Neural cell (in vitro differentiated cells): Measurements from ENCODE around the gene VSTM2B. TPM values are rescaled to one million over a fixed set of nuclear protein-coding genes. Genes with fewer than 3 reads are reported as not detected.

Source experiments
- H2AFZ ChIP-seq: fragments of 200-600, 300-800 bp; sonication (generic), shearing (Covaris generic); 2 replicates; pipeline ENCODE4 v1.6.0; 2014; ENCODE audit warnings: low read depth, mild to moderate bottlenecking, antibody characterized with exemption, low read length, moderate library complexity
- H3F3A ChIP-seq: fragments of 200-600 bp; shearing (Covaris generic); 2 replicates; pipeline ENCODE4 v1.6.1; 2016; ENCODE audit warnings: mild to moderate bottlenecking, moderate library complexity, mixed read lengths, antibody characterized with exemption, low read length; ENCODE audit not compliant: insufficient read depth, poor library complexity, severe bottlenecking
- H3K27ac ChIP-seq: fragments of 200-600, 300-800 bp; sonication (generic), shearing (Covaris generic); 2 replicates; pipeline ENCODE4 v1.5.1; 2014; ENCODE audit warnings: mild to moderate bottlenecking, low read length, moderate library complexity
- H3K27me3 ChIP-seq: fragments of 300-800, 200-600 bp; sonication (generic), shearing (Covaris generic); 2 replicates; pipeline ENCODE4 v1.6.0; 2014; ENCODE audit warnings: mild to moderate bottlenecking, low read depth, low read length, moderate library complexity; ENCODE audit not compliant: insufficient read depth
- H3K36me3 ChIP-seq: fragments of 300-800, 200-600 bp; sonication (generic), shearing (Covaris generic); 2 replicates; pipeline ENCODE4 v1.5.1; 2014; ENCODE audit warnings: mild to moderate bottlenecking, antibody characterized with exemption, low read length, moderate library complexity; ENCODE audit not compliant: insufficient read depth
- H3K4me2 ChIP-seq: fragments of 300-800, 200-600 bp; sonication (generic), shearing (Covaris generic); 2 replicates; pipeline ENCODE4 v1.6.0; 2014; ENCODE audit warnings: mild to moderate bottlenecking, low read length
- H3K4me3 ChIP-seq: fragments of 300-800, 200-600 bp; sonication (generic), shearing (Covaris generic); 2 replicates; pipeline ENCODE4 v1.5.1; 2014; ENCODE audit warnings: mild to moderate bottlenecking, low read length, moderate library complexity
- H3K79me2 ChIP-seq: fragments of 200-600 bp; shearing (Covaris generic); replicated peaks from 2 replicates; pipeline ENCODE4 v1.6.0; 2014; ENCODE audit warnings: mild to moderate bottlenecking, low read length, moderate library complexity; ENCODE audit not compliant: insufficient read depth
- H3K9ac ChIP-seq: fragments of 300-800, 200-600 bp; sonication (generic), shearing (Covaris generic); 2 replicates; pipeline ENCODE4 v1.6.1; 2016; ENCODE audit warnings: mild to moderate bottlenecking, low read length, mixed read lengths
- H3K9me2 ChIP-seq: fragments of 200-600 bp; shearing (Covaris generic); 2 replicates; pipeline ENCODE4 v1.6.1; 2016; ENCODE audit warnings: mild to moderate bottlenecking, low read length, mixed read lengths; ENCODE audit not compliant: insufficient read depth
- H3K9me3 ChIP-seq: fragments of 200-600, 300-800 bp; sonication (generic), shearing (Covaris generic); 2 replicates; pipeline ENCODE4 v1.6.1; 2016; ENCODE audit warnings: mild to moderate bottlenecking, mixed run types, low read length, moderate library complexity, mixed read lengths
- H4K20me1 ChIP-seq: fragments of 200-600 bp; shearing (Covaris generic); 2 replicates; pipeline ENCODE4 v1.6.1; 2016; ENCODE audit warnings: mild to moderate bottlenecking, mixed run types; ENCODE audit not compliant: insufficient read depth
- EP300 ChIP-seq: fragments of 450-650 bp; conservative IDR thresholded peaks from 2 replicates; pipeline ENCODE4 v1.6.1; 2014; ENCODE audit warnings: antibody characterized with exemption, mild to moderate bottlenecking, moderate library complexity; ENCODE audit not compliant: poor library complexity, severe bottlenecking
- EZH2 ChIP-seq: fragments of 200-600, 300-800 bp; shearing (Covaris generic), sonication (generic); IDR thresholded peaks from 2 replicates; pipeline ENCODE4 v1.6.1; 2014; ENCODE audit warnings: antibody characterized with exemption, low read length, borderline replicate concordance, mild to moderate bottlenecking; ENCODE audit not compliant: insufficient read depth, poor library complexity, severe bottlenecking
- MXI1 ChIP-seq: fragments of 450-650 bp; conservative IDR thresholded peaks from 2 replicates; pipeline ENCODE4 v1.6.1; 2014; ENCODE audit warnings: antibody characterized with exemption, mild to moderate bottlenecking; ENCODE audit not compliant: poor library complexity, severe bottlenecking
- POLR2AphosphoS5 ChIP-seq: IDR thresholded peaks from 2 replicates; pipeline ENCODE4 v1.6.1; 2012
- RAD21 ChIP-seq: fragments of 450-650 bp; conservative IDR thresholded peaks from 2 replicates; pipeline ENCODE4 v1.6.1; 2014; ENCODE audit warnings: antibody characterized with exemption, mild to moderate bottlenecking, moderate library complexity
- SMC3 ChIP-seq: fragments of 450-650 bp; conservative IDR thresholded peaks from 2 replicates; pipeline ENCODE4 v1.6.1; 2014; ENCODE audit warnings: antibody characterized with exemption, mild to moderate bottlenecking, moderate library complexity; ENCODE audit not compliant: poor library complexity
- TAF1 ChIP-seq: IDR thresholded peaks from 2 replicates; pipeline ENCODE4 v1.6.1; 2012; ENCODE audit warnings: low read depth
- polyA plus RNA-seq: library from polyadenylated mRNA; depleted of rRNA; stranded (reverse); fragments of >200 nt; gene quantifications from 2 replicates; pipeline ENCODE4 v1.2.3, GENCODE V29; 2014
- TF ChIP-seq, protein P1 (sequence below): fragments of 450-650 bp; IDR thresholded peaks from 2 replicates; pipeline ENCODE4 v1.5.1; 2014; ENCODE audit warnings: antibody characterized with exemption, mild to moderate bottlenecking, moderate library complexity; ENCODE audit not compliant: poor library complexity, severe bottlenecking
- TF ChIP-seq, protein P2 (sequence below): IDR thresholded peaks from 2 replicates; pipeline ENCODE4 v1.6.1; 2012; ENCODE audit warnings: borderline replicate concordance

The VSTM2B gene
- polyA plus RNA-seq, 1 donor from 2014 or later: 24.4 TPM

DNA sequence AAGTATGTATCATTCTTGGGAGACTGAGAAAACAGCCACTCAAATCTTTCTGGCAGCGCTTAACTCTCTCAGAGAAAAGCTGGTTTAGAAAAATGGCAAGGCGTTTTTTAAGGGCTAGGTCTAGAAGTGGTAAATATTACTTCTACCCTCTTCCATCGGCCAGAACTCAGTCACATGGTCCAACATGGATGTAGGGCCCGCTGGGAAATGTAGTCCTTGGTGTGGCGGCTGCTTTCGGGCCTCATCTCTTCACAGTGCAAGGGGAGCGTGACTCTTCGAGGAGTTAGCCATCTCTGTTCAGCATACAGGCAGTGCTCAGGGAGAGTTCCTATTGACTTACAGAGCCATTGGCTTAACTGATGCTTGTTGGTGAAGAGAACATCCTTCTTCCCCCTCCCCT, 6.3 kb downstream of the VSTM2B start:
- no peaks in the 10 kb centered on the region for H4K20me1 ChIP-seq
- H3K27me3 ChIP-seq: peaks cover 34% of the 10 kb centered on the region

GRCh38 chr19:29532956-29533355, 7.2 kb downstream of the VSTM2B start:
- no peak overlapping the region for H3K4me2 ChIP-seq
- H3K36me3 ChIP-seq: no peaks in the 10 kb centered on the region
- no peaks in the 10 kb centered on the region for H3F3A ChIP-seq
- H3K27ac ChIP-seq: no peak overlapping the region
- no peaks in the 10 kb centered on the region for H3K9me2 ChIP-seq
- H3K4me3 ChIP-seq: no peak overlapping the region
- no peaks in the 10 kb centered on the region for H3K79me2 ChIP-seq
- H4K20me1 ChIP-seq: no peaks in the 10 kb centered on the region
- TF ChIP-seq SMC3 (no peak), MXI1 (no peak)
- TF ChIP-seq, protein P1, sequence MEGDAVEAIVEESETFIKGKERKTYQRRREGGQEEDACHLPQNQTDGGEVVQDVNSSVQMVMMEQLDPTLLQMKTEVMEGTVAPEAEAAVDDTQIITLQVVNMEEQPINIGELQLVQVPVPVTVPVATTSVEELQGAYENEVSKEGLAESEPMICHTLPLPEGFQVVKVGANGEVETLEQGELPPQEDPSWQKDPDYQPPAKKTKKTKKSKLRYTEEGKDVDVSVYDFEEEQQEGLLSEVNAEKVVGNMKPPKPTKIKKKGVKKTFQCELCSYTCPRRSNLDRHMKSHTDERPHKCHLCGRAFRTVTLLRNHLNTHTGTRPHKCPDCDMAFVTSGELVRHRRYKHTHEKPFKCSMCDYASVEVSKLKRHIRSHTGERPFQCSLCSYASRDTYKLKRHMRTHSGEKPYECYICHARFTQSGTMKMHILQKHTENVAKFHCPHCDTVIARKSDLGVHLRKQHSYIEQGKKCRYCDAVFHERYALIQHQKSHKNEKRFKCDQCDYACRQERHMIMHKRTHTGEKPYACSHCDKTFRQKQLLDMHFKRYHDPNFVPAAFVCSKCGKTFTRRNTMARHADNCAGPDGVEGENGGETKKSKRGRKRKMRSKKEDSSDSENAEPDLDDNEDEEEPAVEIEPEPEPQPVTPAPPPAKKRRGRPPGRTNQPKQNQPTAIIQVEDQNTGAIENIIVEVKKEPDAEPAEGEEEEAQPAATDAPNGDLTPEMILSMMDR: no peak
- no peak overlapping the region for H2AFZ ChIP-seq
- H3K27me3 ChIP-seq: peaks cover 25% of the 10 kb centered on the region
- no peak overlapping the region for H3K9ac ChIP-seq
- peaks cover 3% of the 10 kb centered on the region for H3K9me3 ChIP-seq

More for the DNA sequence above, 6.3 kb downstream of the VSTM2B start:
- Histone ChIP-seq H3F3A (no peaks in the 10 kb centered on the region), H3K79me2 (no peaks in the 10 kb centered on the region), H3K9me3 (peaks cover 3% of the 10 kb centered on the region), H3K9ac (no peak overlapping the region), H3K36me3 (no peaks in the 10 kb centered on the region), H2AFZ (no peak overlapping the region), H3K4me3 (no peak overlapping the region), H3K27ac (no peak overlapping the region), H3K4me2 (no peak overlapping the region), H3K9me2 (no peaks in the 10 kb centered on the region)
- TF ChIP-seq SMC3 (no peak), POLR2AphosphoS5 (no peak), RAD21 (no peak), EP300 (no peak), EZH2 (no peak), TAF1 (no peak), MXI1 (no peak)
- TF ChIP-seq, protein P1: no peak
- TF ChIP-seq, protein P2, sequence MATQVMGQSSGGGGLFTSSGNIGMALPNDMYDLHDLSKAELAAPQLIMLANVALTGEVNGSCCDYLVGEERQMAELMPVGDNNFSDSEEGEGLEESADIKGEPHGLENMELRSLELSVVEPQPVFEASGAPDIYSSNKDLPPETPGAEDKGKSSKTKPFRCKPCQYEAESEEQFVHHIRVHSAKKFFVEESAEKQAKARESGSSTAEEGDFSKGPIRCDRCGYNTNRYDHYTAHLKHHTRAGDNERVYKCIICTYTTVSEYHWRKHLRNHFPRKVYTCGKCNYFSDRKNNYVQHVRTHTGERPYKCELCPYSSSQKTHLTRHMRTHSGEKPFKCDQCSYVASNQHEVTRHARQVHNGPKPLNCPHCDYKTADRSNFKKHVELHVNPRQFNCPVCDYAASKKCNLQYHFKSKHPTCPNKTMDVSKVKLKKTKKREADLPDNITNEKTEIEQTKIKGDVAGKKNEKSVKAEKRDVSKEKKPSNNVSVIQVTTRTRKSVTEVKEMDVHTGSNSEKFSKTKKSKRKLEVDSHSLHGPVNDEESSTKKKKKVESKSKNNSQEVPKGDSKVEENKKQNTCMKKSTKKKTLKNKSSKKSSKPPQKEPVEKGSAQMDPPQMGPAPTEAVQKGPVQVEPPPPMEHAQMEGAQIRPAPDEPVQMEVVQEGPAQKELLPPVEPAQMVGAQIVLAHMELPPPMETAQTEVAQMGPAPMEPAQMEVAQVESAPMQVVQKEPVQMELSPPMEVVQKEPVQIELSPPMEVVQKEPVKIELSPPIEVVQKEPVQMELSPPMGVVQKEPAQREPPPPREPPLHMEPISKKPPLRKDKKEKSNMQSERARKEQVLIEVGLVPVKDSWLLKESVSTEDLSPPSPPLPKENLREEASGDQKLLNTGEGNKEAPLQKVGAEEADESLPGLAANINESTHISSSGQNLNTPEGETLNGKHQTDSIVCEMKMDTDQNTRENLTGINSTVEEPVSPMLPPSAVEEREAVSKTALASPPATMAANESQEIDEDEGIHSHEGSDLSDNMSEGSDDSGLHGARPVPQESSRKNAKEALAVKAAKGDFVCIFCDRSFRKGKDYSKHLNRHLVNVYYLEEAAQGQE: no peak
